H1 (cell line): ENCODE results near the gene CLNS1A.

Experiments
- BACH1 ChIP-seq: IDR thresholded peaks from 2 replicates; pipeline ENCODE4 v1.6.1; 2012; ENCODE audit warnings: low read length, improper control_type of control experiment
- CHD2 ChIP-seq: IDR thresholded peaks from 2 replicates; pipeline ENCODE4 v1.6.1; 2012; ENCODE audit warnings: low read length, improper control_type of control experiment
- EP300 ChIP-seq, 2 experiments: IDR thresholded peaks; 1 replicate in 1 of 2; 2 replicates in 1 of 2; pipeline ENCODE4 v1.6.1; 2011 to 2012; ENCODE audit warnings: low read depth in 2 of 2, low read length in 2 of 2, mild to moderate bottlenecking in 2 of 2, borderline replicate concordance in 1 of 2, inconsistent platforms in 1 of 2, moderate library complexity in 1 of 2
- EZH2 ChIP-seq: fragments of 200-600 bp; sonication (generic); IDR thresholded peaks from 2 replicates; pipeline ENCODE4 v1.7.1; 2012; ENCODE audit warnings: low read depth, mild to moderate bottlenecking, moderate library complexity, low read length, inconsistent platforms; ENCODE audit not compliant: severe bottlenecking
- POLR2AphosphoS5 ChIP-seq: IDR thresholded peaks from 2 replicates; pipeline ENCODE4 v1.6.1; 2011; ENCODE audit warnings: low read depth, low read length
- RXRA ChIP-seq: IDR thresholded peaks from 2 replicates; pipeline ENCODE4 v1.6.1; 2011; ENCODE audit warnings: low read depth, mild to moderate bottlenecking, low read length, moderate library complexity; ENCODE audit not compliant: insufficient read depth
- SP1 ChIP-seq: IDR thresholded peaks from 2 replicates; pipeline ENCODE4 v1.6.1; 2011; ENCODE audit warnings: low read depth, low read length
- SP2 ChIP-seq: IDR thresholded peaks from 2 replicates; pipeline ENCODE4 v1.6.1; 2012; ENCODE audit warnings: mild to moderate bottlenecking, low read length, inconsistent platforms
- SP4 ChIP-seq: IDR thresholded peaks from 2 replicates; pipeline ENCODE4 v1.6.1; 2012; ENCODE audit warnings: low read length, inconsistent platforms
- SUZ12 ChIP-seq: fragments of 200-600 bp; sonication (generic); IDR thresholded peaks from 2 replicates; pipeline ENCODE4 v1.6.1; 2012; ENCODE audit warnings: mild to moderate bottlenecking, inconsistent platforms, low read length, moderate library complexity, mixed read lengths
- YY1 ChIP-seq: IDR thresholded peaks from 2 replicates; pipeline ENCODE4 v1.6.1; 2011; ENCODE audit warnings: low read depth, mild to moderate bottlenecking, low read length
- TF ChIP-seq, protein P1 (sequence below), 3 experiments: IDR thresholded peaks; 1 replicate in 2 of 3; 2 replicates in 1 of 3; pipeline versions ENCODE4 v1.5.1 to v1.6.1; 2011; ENCODE audit warnings: low read length in 3 of 3, mild to moderate bottlenecking in 3 of 3, inconsistent platforms in 2 of 3, low read depth in 1 of 3, moderate library complexity in 1 of 3; ENCODE audit not compliant: insufficient read depth in 1 of 3; ENCODE audit errors: control extremely low read depth in 1 of 3

GRCh38 chr11:77668760-77669159, 31.2 kb upstream of the CLNS1A start:
- TF ChIP-seq, protein P1, sequence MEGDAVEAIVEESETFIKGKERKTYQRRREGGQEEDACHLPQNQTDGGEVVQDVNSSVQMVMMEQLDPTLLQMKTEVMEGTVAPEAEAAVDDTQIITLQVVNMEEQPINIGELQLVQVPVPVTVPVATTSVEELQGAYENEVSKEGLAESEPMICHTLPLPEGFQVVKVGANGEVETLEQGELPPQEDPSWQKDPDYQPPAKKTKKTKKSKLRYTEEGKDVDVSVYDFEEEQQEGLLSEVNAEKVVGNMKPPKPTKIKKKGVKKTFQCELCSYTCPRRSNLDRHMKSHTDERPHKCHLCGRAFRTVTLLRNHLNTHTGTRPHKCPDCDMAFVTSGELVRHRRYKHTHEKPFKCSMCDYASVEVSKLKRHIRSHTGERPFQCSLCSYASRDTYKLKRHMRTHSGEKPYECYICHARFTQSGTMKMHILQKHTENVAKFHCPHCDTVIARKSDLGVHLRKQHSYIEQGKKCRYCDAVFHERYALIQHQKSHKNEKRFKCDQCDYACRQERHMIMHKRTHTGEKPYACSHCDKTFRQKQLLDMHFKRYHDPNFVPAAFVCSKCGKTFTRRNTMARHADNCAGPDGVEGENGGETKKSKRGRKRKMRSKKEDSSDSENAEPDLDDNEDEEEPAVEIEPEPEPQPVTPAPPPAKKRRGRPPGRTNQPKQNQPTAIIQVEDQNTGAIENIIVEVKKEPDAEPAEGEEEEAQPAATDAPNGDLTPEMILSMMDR (IDR thresholded peaks at IDR 0.05; ENCODE audit: control extremely low read depth in 1 of 3, insufficient read depth in 1 of 3, low read depth in 1 of 3, low read length in 3 of 3), result no peak
- no peak for TF ChIP-seq CHD2
- no peak for TF ChIP-seq POLR2AphosphoS5
- TF ChIP-seq SUZ12, result no peak
- no peak for TF ChIP-seq EP300 (IDR thresholded peaks at IDR 0.05; ENCODE audit: borderline replicate concordance in 1 of 2, low read depth in 2 of 2, low read length in 2 of 2)
- no peak for TF ChIP-seq SP2
- no peak for TF ChIP-seq EZH2
- no peak for TF ChIP-seq SP1
- no peak for TF ChIP-seq YY1
- TF ChIP-seq RXRA, result no peak
- TF ChIP-seq SP4, result no peak
- TF ChIP-seq BACH1, result no peak
